K562 (cell line): ENCODE data around the gene IDH3G. TPM values are rescaled to one million over a fixed set of nuclear protein-coding genes. Genes with fewer than 3 reads are reported as not detected.

Experiments used
- ATAC-seq: fragments of 200-7000 bp; cut with Tn5 transposase; 3 replicates; pipeline ENCODE4 v1.9.1; 2020; ENCODE audit warnings: moderate library complexity
- BruUV-seq: library from RNA; stranded (reverse); fragments of 400-500 nt; replicated peaks from 2 replicates; lab custom pipeline; 2021; lab: Mats Ljungman, UMichigan
- CTCF ChIA-PET: fragments of 300-600 bp; formaldehyde crosslinking; extraction: SDS; loops from one replicate; lab custom pipeline; 2021; ENCODE audit warnings: low intra/inter-chr PET ratio; lab: Yijun Ruan, JAX
- POLR2A ChIA-PET: fragments of 300-600, 350-650 bp; sonication (Branson Sonifier 250); formaldehyde crosslinking; extraction: SDS; loops from one replicate; lab custom pipeline; 2021; ENCODE audit warnings: antibody characterized with exemption, inconsistent platforms; lab: Yijun Ruan, JAX
- DNase-seq, 4 experiments: peaks; one replicate each; pipeline versions ENCODE4 v3.0.0 to v3.0.0-alpha.2; 2011 to 2018; ENCODE audit warnings: low spot score in 3 of 4, mixed read lengths in 3 of 4; ENCODE audit errors: extremely low read depth in 1 of 4
- FAIRE-seq: peaks from 2 replicates; lab custom pipeline; 2011; peaks lifted over from hg19 to GRCh38; lab: Jason Lieb, UNC
- H2AFZ ChIP-seq: 2 replicates; pipeline ENCODE4 v1.6.0; 2011; ENCODE audit warnings: low read depth, low read length, control low read depth, inconsistent platforms
- H3K27ac ChIP-seq: fragments of 200-600 bp; 3 replicates; pipeline ENCODE4 v1.8.0; 2011; ENCODE audit warnings: low read depth, mild to moderate bottlenecking, control low read depth, inconsistent platforms, low read length, moderate library complexity, mixed read lengths; ENCODE audit errors: extremely low read depth
- H3K27me3 ChIP-seq, 2 experiments: fragments of 300-600 bp in 1 of 2; 2 replicates in 1 of 2; 3 replicates in 1 of 2; pipeline versions ENCODE4 v1.6.0 to v1.8.0; 2011; ENCODE audit warnings: inconsistent platforms in 2 of 2, low read length in 2 of 2, mild to moderate bottlenecking in 1 of 2, mixed read lengths in 1 of 2, moderate library complexity in 1 of 2; ENCODE audit not compliant: control insufficient read depth in 2 of 2, insufficient read depth in 2 of 2
- H3K36me3 ChIP-seq: fragments of 300-600 bp; 3 replicates; pipeline ENCODE4 v1.8.0; 2011; ENCODE audit warnings: mild to moderate bottlenecking, low read length, inconsistent platforms; ENCODE audit not compliant: control insufficient read depth, insufficient read depth
- H3K4me1 ChIP-seq, 2 experiments: fragments of 200-600 bp in 1 of 2; replicated peaks in 1 of 2; 2 replicates in 1 of 2; 3 replicates in 1 of 2; pipeline versions ENCODE4 v1.5.1 to v1.8.0; 2011; ENCODE audit warnings: inconsistent platforms in 2 of 2, low read length in 2 of 2, mild to moderate bottlenecking in 1 of 2, mixed read lengths in 1 of 2, moderate library complexity in 1 of 2; ENCODE audit not compliant: control insufficient read depth in 2 of 2, insufficient read depth in 2 of 2
- H3K4me2 ChIP-seq: 2 replicates; pipeline ENCODE4 v1.6.1; 2011; ENCODE audit warnings: low read length, control low read depth, inconsistent platforms, mixed read lengths; ENCODE audit not compliant: insufficient read depth
- H3K4me3 ChIP-seq: fragments of 200-600 bp; sonication (generic), shearing (Covaris generic); 2 replicates; pipeline ENCODE4 v1.5.1; 2016; ENCODE audit warnings: control low read depth, inconsistent platforms
- H3K79me2 ChIP-seq: fragments of 200-600 bp; 3 replicates; pipeline ENCODE4 v1.8.0; 2011; ENCODE audit warnings: low read length, inconsistent platforms; ENCODE audit not compliant: control insufficient read depth, insufficient read depth
- H3K9ac ChIP-seq, 2 experiments: 2 replicates each; pipeline versions ENCODE4 v1.6.0 to v1.6.1; 2011; ENCODE audit warnings: low read depth in 2 of 2, low read length in 2 of 2, control low read depth in 1 of 2, inconsistent platforms in 1 of 2, mild to moderate bottlenecking in 1 of 2, mixed read lengths in 1 of 2; ENCODE audit not compliant: insufficient read depth in 1 of 2
- H3K9me1 ChIP-seq: one replicate; pipeline ENCODE4 v1.6.0; 2011; ENCODE audit warnings: inconsistent platforms, mild to moderate bottlenecking, low read length, moderate library complexity; ENCODE audit not compliant: control insufficient read depth, insufficient read depth
- H3K9me3 ChIP-seq: replicated peaks from 2 replicates; pipeline ENCODE4 v1.5.1; 2011; ENCODE audit warnings: low read depth, low read length, inconsistent platforms; ENCODE audit not compliant: control insufficient read depth, insufficient read depth
- H4K20me1 ChIP-seq: replicated peaks from 2 replicates; pipeline ENCODE4 v1.6.1; 2011; ENCODE audit warnings: low read length, inconsistent platforms, mixed read lengths; ENCODE audit not compliant: control insufficient read depth, insufficient read depth
- CHCHD3 ChIP-seq: fragments of 250-450 bp; sonication (Bioruptor Pico); IDR thresholded peaks from 2 replicates; pipeline ENCODE4 v2.1.2; 2022; ENCODE audit warnings: mild to moderate bottlenecking
- GTF2F1 ChIP-seq: IDR thresholded peaks from 2 replicates; pipeline ENCODE4 v1.6.1; 2011; ENCODE audit warnings: low read depth, low read length, improper control_type of control experiment
- NFIC ChIP-seq: fragments of 450-650 bp; IDR thresholded peaks from 2 replicates; pipeline ENCODE4 v1.6.1; 2017; ENCODE audit warnings: mild to moderate bottlenecking, inconsistent platforms
- RBM22 ChIP-seq: fragments of 200-400 bp; formaldehyde crosslinking; IDR thresholded peaks from 2 replicates; pipeline ENCODE4 v1.6.1; 2018; ENCODE audit warnings: low read length, low read depth; ENCODE audit not compliant: poor library complexity, severe bottlenecking
- RCOR1 ChIP-seq, 2 experiments: IDR thresholded peaks; 2 replicates each; pipeline ENCODE4 v1.6.1; 2012; ENCODE audit warnings: low read depth in 2 of 2, low read length in 2 of 2, borderline replicate concordance in 1 of 2, improper control_type of control experiment in 1 of 2
- ZFX ChIP-seq: sonication (generic); formaldehyde crosslinking; IDR thresholded peaks from 2 replicates; pipeline ENCODE4 v1.8.0; 2022; ENCODE audit warnings: mild to moderate bottlenecking, missing genetic modification reagents, moderate library complexity
- ZNF134 ChIP-seq: fragments of 250-450 bp; sonication (Bioruptor Pico); conservative IDR thresholded peaks from 2 replicates; pipeline ENCODE4 v1.4.0; 2020
- ZNF79 ChIP-seq: fragments of 250-450 bp; sonication (Bioruptor Pico); IDR thresholded peaks from 2 replicates; pipeline ENCODE4 v1.4.0; 2020; ENCODE audit warnings: low read depth, mild to moderate bottlenecking, moderate library complexity
- WGBS: fragments of 100-300 bp; shearing (Covaris generic); methylation state at CpG from one replicate; pipeline ENCODE4 v1.1.6; 2016; ENCODE audit warnings: low coverage, mixed read lengths; ENCODE audit not compliant: insufficient coverage; ENCODE audit errors: missing lambda C conversion rate; 5-methylcytosine and 5-hydroxymethylcytosine counted together
- in situ Hi-C: fragments of 300-500 bp; cut with MboI; formaldehyde crosslinking; loops from 4 replicates; pipeline ENCODE4 v1.15.0; 2018; ENCODE audit warnings: inconsistent platforms, mixed read lengths
- intact Hi-C: fragments of 100-400 bp; cut with micrococcal nuclease; formaldehyde crosslinking; loops from 2 replicates; pipeline ENCODE4 v1.14.2; 2022
- polyA plus RNA-seq, 8 experiments: library from polyadenylated mRNA; depleted of rRNA in 4 of 8; stranded (reverse) in 5 of 8; unstranded in 3 of 8; fragments of >200 nt; fragmentation: Nextera tagmentation in 2 of 8; fragmentation: Illumina TruSeq in 1 of 8; extraction: Ambion mirVana in 2 of 8; extraction: Trizol in 1 of 8; gene quantifications; 2 replicates each; pipeline versions ENCODE4 v1.2.1 to v1.2.3, GENCODE V29; 2011 to 2014; ENCODE audit warnings: inconsistent platforms in 1 of 8, missing spikeins in 1 of 8
- total RNA-seq, 7 experiments: library from RNA; depleted of rRNA in 6 of 7; stranded (reverse); fragments of >200 nt in 6 of 7; fragmentation: Illumina TruSeq in 2 of 7; extraction: Trizol in 2 of 7; gene quantifications; 2 replicates each; pipeline versions ENCODE4 v1.2.1 to v1.2.3, GENCODE V29; 2011 to 2021; ENCODE audit warnings: low replicate concordance in 1 of 7

Gene IDH3G
- total and polyA plus RNA-seq, 9 of the 15 experiments (the other 6 are each of a cell fraction or from before 2014, with no cell fraction given) = 24.3 to 72.5 (median 37.9) TPM

DNA sequence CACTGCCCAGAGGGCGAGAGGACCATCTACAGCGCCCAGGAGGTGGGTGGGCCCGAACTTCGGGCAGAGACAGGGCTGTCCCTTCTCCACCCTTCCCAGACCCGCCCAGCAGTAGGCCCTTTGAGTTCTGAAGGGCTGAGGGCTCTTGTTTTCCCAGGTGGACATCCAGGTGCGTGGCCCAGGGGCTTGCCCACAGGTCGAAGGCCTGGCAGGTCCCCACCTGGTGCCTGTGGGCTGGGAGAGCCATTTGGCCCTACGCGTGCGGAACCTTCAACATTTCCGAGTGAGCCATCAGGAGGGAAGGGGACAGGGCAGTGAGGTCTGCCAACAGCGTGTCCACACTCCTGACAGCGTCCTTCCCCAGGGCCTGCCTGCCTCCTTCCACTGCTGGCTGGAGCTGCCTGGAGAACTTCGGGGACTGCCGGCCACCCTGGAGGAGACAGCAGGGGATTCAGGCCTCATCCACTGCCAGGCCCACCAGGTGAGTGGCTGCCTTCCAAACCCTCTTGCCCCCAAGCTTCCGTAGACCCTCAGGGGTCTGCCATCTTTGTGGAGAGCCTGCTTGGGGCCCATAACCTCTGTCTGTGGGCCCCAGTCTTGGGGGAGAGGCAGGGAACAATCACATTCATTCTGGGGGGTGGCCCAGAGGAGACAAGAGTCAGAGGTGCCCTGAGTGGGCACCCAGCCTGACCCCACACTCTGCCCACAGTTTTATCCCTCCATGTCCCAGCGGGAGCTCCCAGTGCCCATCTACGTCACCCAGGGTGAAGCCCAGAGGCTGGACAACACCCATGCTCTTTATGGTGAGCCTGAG, 23.4 kb downstream of the IDH3G start:
- H3K9ac ChIP-seq = peak overlapping the region in 1 of 2 experiments; percentile 26; a peak in 1 of 4 replicates
- in situ Hi-C loops = no loop called here
- no peak overlapping the region for H3K4me2 ChIP-seq
- ChIA-PET POLR2A (no interaction called here), CTCF (no interaction called here)
- H3K4me1 ChIP-seq = peaks cover 0 to 92% of the 10 kb centered on the region in 2 experiments; a peak in 3 of 5 replicates
- H3K27ac ChIP-seq = no peak overlapping the region
- H3K27me3 ChIP-seq = no peaks in the 10 kb centered on the region
- H3K4me3 ChIP-seq = no peak overlapping the region
- no peak for DNase-seq
- ATAC-seq = no peak
- no peaks in the 10 kb centered on the region; the same call in 2 of the 3 replicates for H3K79me2 ChIP-seq
- TF ChIP-seq RCOR1 (IDR thresholded peaks at IDR 0.05; ENCODE audit: borderline replicate concordance in 1 of 2, low read depth in 2 of 2, low read length in 2 of 2) (no peak), ZNF79 (CRISPR knock-in tag) (no peak), NFIC (no peak), CHCHD3 (CRISPR knock-in tag) (no peak), GTF2F1 (no peak), RBM22 (no peak), ZFX (no peak), ZNF134 (CRISPR knock-in tag) (no peak)
- H3K9me1 ChIP-seq = no peaks in the 10 kb centered on the region
- H4K20me1 ChIP-seq = no peaks in the 10 kb centered on the region
- intact Hi-C loops = no loop called here
- no TSS peak for BruUV-seq
- no peak overlapping the region for H2AFZ ChIP-seq
- no peaks in the 10 kb centered on the region for H3K36me3 ChIP-seq
- no peaks in the 10 kb centered on the region for H3K9me3 ChIP-seq
- FAIRE-seq = no peak
- 68% methylated on average over 9 of the region's 18 CpGs for WGBS
